Natural killer cell (primary cell): ENCODE results near the gene SPRYD3. TPM values are rescaled to one million over a fixed set of nuclear protein-coding genes. Genes with fewer than 3 reads are reported as not detected.

ENCODE experiments used
- ATAC-seq, 3 donors: fragments of 150-1000 bp in 2 of 3; fragments of 200-7000 bp in 1 of 3; cut with Tn5 transposase; 1 replicate in 1 of 3; 2 replicates in 2 of 3; pipeline ENCODE4 v1.10.0; 2021; ENCODE audit warnings: mild to moderate bottlenecking in 2 of 3, moderate library complexity in 2 of 3
- DNase-seq, 2 donors: peaks; one replicate each; pipeline versions ENCODE4 v3.0.0 to v3.0.0-alpha.2; 2013 to 2021; ENCODE audit warnings: mixed read lengths in 1 of 2
- H3K27ac ChIP-seq: one replicate; pipeline ENCODE4 v1.5.1; 2013; ENCODE audit warnings: mild to moderate bottlenecking, low read length
- H3K27me3 ChIP-seq: one replicate; pipeline ENCODE4 v1.6.1; 2013; ENCODE audit warnings: low read length; ENCODE audit not compliant: control insufficient read depth, insufficient read depth
- H3K36me3 ChIP-seq: one replicate; pipeline ENCODE4 v1.6.1; 2013; ENCODE audit warnings: low read length; ENCODE audit not compliant: control insufficient read depth, insufficient read depth
- H3K4me1 ChIP-seq: one replicate; pipeline ENCODE4 v1.6.1; 2013; ENCODE audit warnings: low read length; ENCODE audit not compliant: control insufficient read depth, insufficient read depth
- H3K4me3 ChIP-seq: one replicate; pipeline ENCODE4 v1.5.1; 2013; ENCODE audit warnings: low read length
- H3K9me3 ChIP-seq: one replicate; pipeline ENCODE4 v1.6.1; 2013; ENCODE audit warnings: low read length; ENCODE audit not compliant: control insufficient read depth, insufficient read depth
- H3K27ac Mint-ChIP-seq, 2 donors: one replicate each; pipeline ENCODE4 v1.8.0; 2022; ENCODE audit warnings: mild to moderate bottlenecking in 2 of 2, mixed read lengths in 2 of 2, moderate library complexity in 1 of 2
- H3K27me3 Mint-ChIP-seq, 2 donors: one replicate each; pipeline ENCODE4 v1.8.0; 2022; ENCODE audit warnings: low read depth in 2 of 2, mixed read lengths in 2 of 2
- H3K36me3 Mint-ChIP-seq: one replicate; pipeline ENCODE4 v1.8.0; 2022; ENCODE audit warnings: mixed read lengths
- H3K4me1 Mint-ChIP-seq, 2 donors: one replicate each; pipeline ENCODE4 v1.8.0; 2022; ENCODE audit warnings: mixed read lengths in 2 of 2
- H3K4me3 Mint-ChIP-seq: one replicate; pipeline ENCODE4 v1.8.0; 2022; ENCODE audit warnings: mild to moderate bottlenecking, moderate library complexity, mixed read lengths
- H3K9me3 Mint-ChIP-seq, 2 donors: one replicate each; pipeline ENCODE4 v1.8.0; 2022; ENCODE audit warnings: mixed read lengths in 2 of 2
- WGBS: methylation state at CpG from one replicate; pipeline ENCODE4 v1.1.7; 2013; ENCODE audit warnings: missing lambda C conversion rate; ENCODE audit not compliant: insufficient coverage; 5-methylcytosine and 5-hydroxymethylcytosine counted together
- intact Hi-C: fragments of 100-400 bp; cut with micrococcal nuclease; formaldehyde crosslinking; loops from one replicate; pipeline ENCODE4 v1.14.2; 2022
- total RNA-seq, 4 donors: library from RNA; stranded (reverse); fragments of 120-200 nt in 1 of 4; gene quantifications; one replicate each; pipeline versions ENCODE4 v1.2.3 to v1.2.4, GENCODE V29; 2013 to 2022
- TF ChIP-seq, protein P1 (sequence below): fragments of 200-600 bp; IDR thresholded peaks from one replicate; pipeline ENCODE4 v1.8.0; 2022; ENCODE audit warnings: antibody characterized with exemption

Gene SPRYD3
- total RNA-seq, 3 donors from 2014 or later (not counting 1 experiment from before 2014, with no cell fraction given): 32.6 to 48.0 (median 42.6) TPM

DNA sequence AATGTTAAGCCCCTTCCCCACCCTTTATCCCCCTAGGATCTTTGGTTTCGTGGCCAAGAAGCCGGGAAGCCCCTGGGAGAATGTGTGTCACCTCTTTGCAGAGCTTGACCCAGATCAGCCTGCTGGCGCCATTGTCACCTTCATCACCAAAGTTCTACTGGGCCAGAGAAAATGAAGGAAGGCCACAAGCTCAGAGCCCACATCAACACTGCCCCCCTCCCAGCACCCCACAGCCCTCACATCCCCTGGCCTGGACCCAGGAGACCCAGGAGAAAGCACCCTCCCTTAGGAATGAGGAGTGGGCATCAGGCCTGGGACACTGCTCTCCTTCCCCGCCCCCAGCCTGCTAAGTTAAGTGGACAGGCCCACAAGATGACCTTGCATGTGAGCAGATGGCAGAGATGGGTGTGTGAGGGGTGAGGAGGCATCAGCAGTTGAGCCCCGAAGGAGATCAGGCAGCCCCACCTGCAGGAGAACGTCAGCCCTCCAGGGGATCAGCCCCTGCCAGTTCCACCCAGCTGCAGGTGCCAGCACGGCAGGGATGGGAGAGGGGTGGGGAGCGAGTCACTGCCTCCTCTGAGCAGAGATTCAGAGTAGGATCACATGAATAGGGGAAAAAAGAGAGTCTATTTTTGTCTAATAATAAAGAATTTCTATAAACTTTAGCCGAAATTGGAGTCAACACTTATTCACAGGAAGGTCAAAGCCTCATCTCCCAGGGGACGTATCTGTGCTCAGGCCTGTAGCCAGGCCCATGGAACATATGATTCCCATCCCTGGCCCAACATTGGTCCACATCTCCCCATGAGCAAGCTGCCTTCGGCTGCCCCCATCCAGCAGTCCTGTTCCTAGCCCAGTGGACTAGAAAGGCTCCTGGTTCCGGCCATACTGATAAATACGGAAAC is 15.2 kb downstream of the SPRYD3 start:
- ATAC-seq: no peak
- TF ChIP-seq, protein P1, sequence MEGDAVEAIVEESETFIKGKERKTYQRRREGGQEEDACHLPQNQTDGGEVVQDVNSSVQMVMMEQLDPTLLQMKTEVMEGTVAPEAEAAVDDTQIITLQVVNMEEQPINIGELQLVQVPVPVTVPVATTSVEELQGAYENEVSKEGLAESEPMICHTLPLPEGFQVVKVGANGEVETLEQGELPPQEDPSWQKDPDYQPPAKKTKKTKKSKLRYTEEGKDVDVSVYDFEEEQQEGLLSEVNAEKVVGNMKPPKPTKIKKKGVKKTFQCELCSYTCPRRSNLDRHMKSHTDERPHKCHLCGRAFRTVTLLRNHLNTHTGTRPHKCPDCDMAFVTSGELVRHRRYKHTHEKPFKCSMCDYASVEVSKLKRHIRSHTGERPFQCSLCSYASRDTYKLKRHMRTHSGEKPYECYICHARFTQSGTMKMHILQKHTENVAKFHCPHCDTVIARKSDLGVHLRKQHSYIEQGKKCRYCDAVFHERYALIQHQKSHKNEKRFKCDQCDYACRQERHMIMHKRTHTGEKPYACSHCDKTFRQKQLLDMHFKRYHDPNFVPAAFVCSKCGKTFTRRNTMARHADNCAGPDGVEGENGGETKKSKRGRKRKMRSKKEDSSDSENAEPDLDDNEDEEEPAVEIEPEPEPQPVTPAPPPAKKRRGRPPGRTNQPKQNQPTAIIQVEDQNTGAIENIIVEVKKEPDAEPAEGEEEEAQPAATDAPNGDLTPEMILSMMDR: no peak
- peaks cover 36% of the 10 kb centered on the region for H3K36me3 ChIP-seq
- peaks cover 0 to 14% of the 10 kb centered on the region in 2 donors for H3K4me1 Mint-ChIP-seq
- no peaks in the 10 kb centered on the region for H3K9me3 Mint-ChIP-seq
- no peak overlapping the region for H3K4me3 Mint-ChIP-seq
- H3K27ac Mint-ChIP-seq: no peak overlapping the region
- no peak overlapping the region for H3K4me3 ChIP-seq
- intact Hi-C loops: loop anchor here (10.0 kb wide), 1 partner anchor 281 kb away; no protein-coding TSS in a partner anchor
- WGBS: 90% methylated on average over 13 of the region's 13 CpGs
- no peaks in the 10 kb centered on the region for H3K9me3 ChIP-seq
- H3K36me3 Mint-ChIP-seq: no peaks in the 10 kb centered on the region
- DNase-seq: no peak
- H3K27me3 ChIP-seq: no peaks in the 10 kb centered on the region
- peaks cover 0 to 2% of the 10 kb centered on the region in 2 donors for H3K27me3 Mint-ChIP-seq
- H3K27ac ChIP-seq: no peak overlapping the region
- H3K4me1 ChIP-seq: no peaks in the 10 kb centered on the region

DNA sequence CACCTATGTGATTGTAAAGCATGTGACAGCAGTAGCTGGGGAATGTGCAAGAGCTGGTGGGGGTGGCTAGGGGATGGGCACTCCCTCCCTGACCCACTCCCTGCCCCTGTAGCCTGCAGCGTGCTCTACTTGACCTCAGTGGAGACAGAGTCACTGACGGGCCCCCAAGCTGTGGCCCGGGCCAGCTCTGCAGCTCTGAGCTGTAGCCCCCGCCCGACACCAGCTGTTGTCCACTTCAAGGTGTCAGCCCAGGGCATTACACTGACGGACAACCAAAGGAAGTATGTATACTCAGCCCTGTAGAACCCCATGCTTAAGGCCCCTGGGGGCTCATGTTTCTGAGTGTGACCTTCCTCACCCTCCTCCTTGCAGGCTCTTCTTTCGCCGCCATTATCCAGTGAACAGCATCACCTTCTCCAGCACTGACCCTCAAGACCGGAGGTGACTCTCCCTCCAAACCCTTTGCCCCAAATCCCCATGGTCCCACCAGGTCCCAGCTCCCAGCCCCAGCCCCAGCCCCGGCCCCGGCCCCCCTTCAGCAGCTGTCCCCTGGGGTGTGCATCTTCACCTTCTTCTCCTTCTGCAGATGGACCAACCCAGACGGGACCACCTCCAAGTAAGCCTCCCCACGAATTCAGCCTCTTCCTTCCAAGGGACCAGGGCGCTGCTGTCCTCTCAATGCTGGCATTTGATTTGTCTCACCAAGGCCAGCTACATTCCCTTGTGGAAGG is 16.0 kb downstream of the SPRYD3 start:
- H3K27me3 ChIP-seq: no peaks in the 10 kb centered on the region
- no peaks in the 10 kb centered on the region for H3K9me3 ChIP-seq
- peaks cover 0 to 14% of the 10 kb centered on the region in 2 donors for H3K4me1 Mint-ChIP-seq
- H3K27me3 Mint-ChIP-seq: peaks cover 0 to 2% of the 10 kb centered on the region in 2 donors
- no peak overlapping the region for H3K4me3 Mint-ChIP-seq
- WGBS: 92% methylated on average over 14 of the region's 14 CpGs
- no peaks in the 10 kb centered on the region for H3K9me3 Mint-ChIP-seq
- H3K36me3 Mint-ChIP-seq: no peaks in the 10 kb centered on the region
- H3K27ac Mint-ChIP-seq: no peak overlapping the region
- H3K4me1 ChIP-seq: no peaks in the 10 kb centered on the region
- DNase-seq (no peak), ATAC-seq (no peak)
- intact Hi-C loops: loop anchor here (10.0 kb wide), 1 partner anchor 282 kb away; no protein-coding TSS in a partner anchor
- peaks cover 34% of the 10 kb centered on the region for H3K36me3 ChIP-seq
- H3K4me3 ChIP-seq: no peak overlapping the region
- TF ChIP-seq, protein P1: no peak
- no peak overlapping the region for H3K27ac ChIP-seq

DNA sequence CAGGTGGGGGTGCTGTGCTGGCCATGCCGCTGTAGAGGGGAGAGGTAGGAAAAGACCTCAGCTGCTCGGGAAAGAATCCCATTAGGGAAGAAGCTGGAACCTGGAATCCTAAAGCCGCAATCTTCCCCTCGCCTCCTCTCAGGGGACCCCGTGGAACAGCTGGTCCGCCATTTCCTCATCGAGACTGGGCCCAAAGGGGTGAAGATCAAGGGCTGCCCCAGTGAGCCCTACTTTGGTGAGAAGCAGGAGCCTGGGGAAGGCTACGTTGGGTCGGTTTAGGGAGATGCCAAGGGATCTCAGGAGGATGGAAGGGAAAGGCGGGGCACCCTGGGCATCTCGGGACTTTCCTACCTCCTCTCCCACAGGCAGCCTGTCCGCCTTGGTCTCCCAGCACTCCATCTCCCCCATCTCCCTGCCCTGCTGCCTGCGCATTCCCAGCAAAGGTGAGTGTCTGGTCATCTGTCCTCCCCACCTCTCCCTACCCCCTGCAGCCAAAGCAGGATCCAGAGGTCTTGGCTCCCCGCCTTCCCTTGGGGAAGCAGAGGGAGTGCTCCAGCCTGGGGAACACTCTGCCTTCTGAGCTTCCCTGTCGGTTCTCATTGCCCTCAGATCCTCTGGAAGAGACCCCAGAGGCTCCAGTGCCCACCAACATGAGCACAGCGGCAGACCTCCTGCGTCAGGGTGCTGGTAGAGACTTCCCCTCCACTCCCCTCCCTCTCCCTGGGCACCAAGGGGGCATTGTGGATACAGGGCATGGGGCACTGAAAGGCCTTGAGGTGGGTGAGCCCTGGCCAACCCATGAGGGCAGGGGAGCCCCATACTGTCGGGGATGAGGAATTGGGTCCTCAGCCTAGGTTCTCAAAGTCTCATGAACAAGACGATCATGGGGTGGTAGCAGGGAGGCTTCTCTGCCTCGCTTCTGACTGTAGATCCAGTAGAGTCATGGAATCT is 16.9 kb downstream of the SPRYD3 start:
- Histone ChIP-seq H3K4me3 (no peak overlapping the region), H3K9me3 (no peaks in the 10 kb centered on the region), H3K4me1 (no peaks in the 10 kb centered on the region), H3K36me3 (peaks cover 31% of the 10 kb centered on the region), H3K27ac (no peak overlapping the region), H3K27me3 (no peaks in the 10 kb centered on the region)
- H3K36me3 Mint-ChIP-seq: no peaks in the 10 kb centered on the region
- DNase-seq: no peak
- WGBS: 83% methylated on average over 18 of the region's 20 CpGs
- TF ChIP-seq, protein P1: no peak
- H3K4me3 Mint-ChIP-seq: no peak overlapping the region
- intact Hi-C loops: loop anchor here (10.0 kb wide), 1 partner anchor 283 kb away; no protein-coding TSS in a partner anchor
- no peak for ATAC-seq
- no peaks in the 10 kb centered on the region for H3K9me3 Mint-ChIP-seq
- peaks cover 0 to 2% of the 10 kb centered on the region in 2 donors for H3K27me3 Mint-ChIP-seq
- no peak overlapping the region for H3K27ac Mint-ChIP-seq
- H3K4me1 Mint-ChIP-seq: peaks cover 0 to 14% of the 10 kb centered on the region in 2 donors
